GM08714 (cell line): ENCODE data around the gene PRKAR1B.

Source experiments
- H3K4me3 ChIP-seq: fragments of 200-500 bp; sonication (Bioruptor generic); 2 replicates; pipeline ENCODE4 v1.5.1; 2014; ENCODE audit warnings: mild to moderate bottlenecking, low read length, inconsistent platforms
- ZNF274 ChIP-seq: IDR thresholded peaks from 2 replicates; pipeline ENCODE4 v1.6.1; 2012; ENCODE audit warnings: mild to moderate bottlenecking, low read depth, low read length

PRKAR1B gene

DNA sequence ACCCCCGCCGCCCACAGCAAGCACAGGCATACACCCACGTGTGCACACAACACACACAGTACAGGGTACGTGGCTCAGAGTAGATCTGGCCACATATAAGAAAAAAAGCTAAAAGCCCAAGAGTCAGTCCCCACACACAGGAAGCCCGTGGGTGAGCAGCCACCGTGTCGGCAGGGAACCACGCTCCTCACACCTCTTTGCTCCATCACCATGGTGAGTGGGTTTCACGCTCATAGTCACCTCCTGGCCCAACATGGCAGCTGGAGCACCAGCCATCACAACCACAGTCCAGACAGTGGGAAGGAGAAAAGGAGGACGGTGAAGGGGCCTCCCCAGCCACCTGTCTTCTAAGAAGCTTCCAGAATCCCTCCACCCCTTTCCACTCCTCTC is 131.5 kb downstream of the PRKAR1B start:
- TF ChIP-seq ZNF274 = no peak
- no peak overlapping the region for H3K4me3 ChIP-seq

- no peak overlapping the region for H3K4me3 ChIP-seq
- TF ChIP-seq ZNF274 = no peak
Measured at GRCh38 chr7:594920-595620, 132.0 kb downstream of the PRKAR1B start.

DNA sequence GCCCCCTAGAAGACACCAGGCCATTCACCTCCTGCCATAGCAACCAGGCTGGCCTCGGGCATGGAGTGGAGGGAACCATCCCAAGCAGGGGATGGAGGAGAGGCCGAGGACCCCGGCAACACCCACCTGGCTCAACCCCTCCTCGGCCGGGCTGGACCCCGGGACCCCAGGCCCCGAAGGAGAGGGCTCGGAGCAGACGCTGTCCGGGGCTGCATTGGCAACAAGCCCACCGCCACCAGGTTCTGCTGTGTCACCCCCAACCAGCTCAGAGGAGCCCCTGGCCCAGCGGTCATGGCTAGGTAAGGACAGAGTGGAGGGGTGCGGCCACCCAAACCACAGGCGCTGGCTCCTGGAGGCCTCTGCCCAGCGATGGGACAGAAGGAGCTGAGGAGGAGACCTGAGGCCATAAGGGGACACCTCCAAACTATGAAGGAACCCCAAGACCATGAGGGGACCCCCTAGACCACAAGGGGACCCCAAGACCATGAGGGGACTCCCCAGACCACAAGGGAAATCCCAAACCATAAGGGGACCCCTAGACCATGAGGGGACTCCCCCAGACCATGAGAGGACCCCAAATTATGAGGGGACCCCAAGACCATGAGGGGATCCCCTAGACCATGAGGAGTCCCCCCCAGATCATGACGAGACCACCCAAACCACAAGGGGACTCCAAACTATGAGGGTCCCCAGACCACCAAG is 132.7 kb downstream of the PRKAR1B start:
- TF ChIP-seq ZNF274 = no peak
- no peak overlapping the region for H3K4me3 ChIP-seq

DNA sequence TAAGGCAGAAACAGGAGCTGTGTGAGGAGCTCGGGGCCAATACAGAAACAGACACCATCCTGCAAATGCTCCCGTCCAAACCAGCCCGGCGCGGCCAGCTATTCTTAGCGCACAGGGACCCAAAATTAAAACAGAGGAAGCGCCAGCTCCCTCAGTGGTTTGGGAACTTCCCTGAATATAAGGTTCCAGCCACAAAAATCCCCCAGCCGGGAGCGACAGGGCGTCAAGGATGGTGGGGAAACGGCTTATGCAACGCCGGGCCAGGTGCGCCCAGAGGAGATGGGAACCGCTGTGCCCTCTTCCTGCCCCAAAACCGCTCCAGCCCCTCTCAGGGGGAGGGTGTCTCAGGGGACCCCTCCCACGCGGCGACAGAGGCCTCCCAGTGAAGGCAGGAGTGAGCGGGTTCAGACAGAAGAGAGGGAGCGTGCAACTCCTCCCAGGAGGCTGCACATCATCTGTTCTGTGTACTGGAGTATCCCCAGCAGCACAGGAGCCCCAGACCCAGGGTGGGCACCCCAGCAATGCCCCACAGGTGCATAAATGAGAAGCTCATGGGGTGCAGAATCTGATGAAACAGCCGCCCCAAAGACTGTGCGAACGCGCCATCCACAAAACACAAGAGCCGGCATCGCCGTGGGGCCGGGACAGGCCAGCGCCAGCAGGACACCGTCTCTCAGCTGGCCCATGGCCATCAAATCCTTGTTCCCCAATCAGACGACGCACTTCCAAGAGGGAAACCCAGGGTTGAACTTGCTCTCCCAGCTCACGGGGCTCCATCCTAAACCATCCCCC is 133.6 kb downstream of the PRKAR1B start:
- H3K4me3 ChIP-seq = no peak overlapping the region
- TF ChIP-seq ZNF274 = no peak

- no peak for TF ChIP-seq ZNF274
- H3K4me3 ChIP-seq = no peak overlapping the region
Measured at GRCh38 chr7:591856-592628, 135.0 kb downstream of the PRKAR1B start.

DNA sequence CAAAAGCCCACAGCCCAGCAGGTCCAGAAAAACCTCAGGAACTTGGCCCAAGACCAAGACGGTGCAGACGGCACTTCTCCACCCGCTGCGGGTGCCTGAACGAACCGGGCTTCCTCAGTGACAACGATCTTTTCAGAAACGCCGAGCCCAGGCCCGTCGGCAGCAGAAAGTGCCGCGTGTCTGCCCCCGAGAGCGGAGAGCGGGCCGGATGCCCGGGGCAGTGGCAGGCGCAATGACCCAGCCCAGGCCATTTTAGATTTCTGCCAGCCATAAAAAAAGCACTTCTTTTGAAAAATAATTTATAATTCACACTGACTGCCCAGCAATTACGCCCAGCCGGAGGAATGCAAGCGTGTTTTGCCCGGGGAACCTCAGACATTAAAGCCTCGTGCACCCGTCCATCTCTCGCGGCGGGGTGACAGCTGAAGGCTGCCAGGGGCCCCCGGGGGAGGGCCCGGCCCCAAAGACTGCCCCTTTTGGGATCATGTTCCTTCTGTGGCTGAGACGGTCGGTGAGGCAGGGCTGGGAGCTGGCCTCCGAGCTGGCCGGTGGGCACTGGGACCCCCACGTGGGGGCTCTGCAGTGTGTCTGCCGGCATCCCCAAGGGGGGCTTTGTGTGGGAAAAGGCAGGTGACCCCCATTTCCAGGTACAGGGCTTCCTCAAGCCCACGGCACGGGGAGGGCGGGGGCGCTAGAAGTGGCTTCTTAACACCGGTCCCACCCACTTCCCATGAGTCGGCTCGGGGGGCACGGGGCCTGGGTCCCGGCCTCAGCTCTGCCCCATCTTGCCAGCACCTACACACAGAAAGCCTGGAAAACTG is 136.1 kb downstream of the PRKAR1B start:
- H3K4me3 ChIP-seq = no peak overlapping the region
- no peak for TF ChIP-seq ZNF274

- H3K4me3 ChIP-seq = no peak overlapping the region
- TF ChIP-seq ZNF274 = no peak
Measured at GRCh38 chr7:589781-590575, 137.1 kb downstream of the PRKAR1B start.

DNA sequence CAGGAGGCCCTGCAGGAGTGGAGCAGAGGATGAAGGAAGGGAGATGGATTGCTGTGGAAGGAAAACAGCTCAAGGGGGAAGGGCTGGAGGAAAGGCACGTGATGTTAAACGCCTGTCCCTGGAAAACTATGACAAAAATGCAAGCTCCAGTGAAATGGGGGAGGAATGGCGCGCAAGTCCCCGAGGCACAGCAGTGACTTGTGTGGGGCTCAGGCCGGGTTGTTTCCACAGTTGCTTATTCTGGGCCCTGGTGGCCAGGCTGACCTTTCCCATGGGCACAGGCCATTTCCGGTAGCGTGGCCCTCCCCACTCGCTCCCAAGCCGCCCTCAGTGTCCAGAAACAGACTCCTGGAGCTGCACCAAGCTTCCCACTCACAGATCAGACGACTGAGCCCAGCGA is 139.3 kb downstream of the PRKAR1B start:
- H3K4me3 ChIP-seq = no peak overlapping the region
- no peak for TF ChIP-seq ZNF274

DNA sequence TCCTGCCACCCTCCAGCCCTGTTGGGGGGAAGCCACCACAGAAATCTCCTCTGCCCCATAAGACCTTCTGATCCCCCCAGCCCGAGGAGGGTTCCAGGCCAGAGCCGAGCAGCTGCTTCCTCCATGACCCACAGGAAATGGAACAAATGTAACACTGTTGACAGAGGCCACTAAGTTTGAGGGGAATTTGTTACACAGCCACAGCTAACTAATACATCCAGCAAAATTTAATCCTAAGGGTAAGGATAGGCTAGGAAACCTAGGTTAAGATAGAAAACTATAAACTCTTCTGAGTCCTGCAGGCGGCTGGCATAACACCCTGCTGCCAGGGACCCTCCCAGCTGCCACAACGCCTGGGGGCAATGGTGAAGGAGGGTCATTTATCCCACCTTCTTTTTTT is 140.6 kb downstream of the PRKAR1B start:
- no peak for TF ChIP-seq ZNF274
- no peak overlapping the region for H3K4me3 ChIP-seq

DNA sequence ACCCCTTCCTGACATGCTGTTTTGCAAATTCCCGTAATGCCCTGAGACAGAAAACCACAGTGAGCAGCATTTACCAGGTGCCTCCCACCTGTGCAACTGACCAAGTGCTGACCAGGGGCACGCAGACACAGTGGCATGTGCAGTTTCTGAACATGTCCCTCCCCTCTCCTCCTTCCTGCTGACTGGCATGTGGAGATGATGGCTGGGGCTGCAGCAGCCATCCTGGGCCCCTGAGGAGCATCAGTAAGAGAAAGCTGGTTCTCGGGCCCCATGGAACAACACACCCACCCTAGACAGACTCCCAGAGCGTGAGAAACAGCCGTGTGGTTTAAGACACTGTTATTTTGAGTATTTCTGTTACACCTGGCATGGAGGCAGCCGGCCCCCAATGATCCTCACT is 141.2 kb downstream of the PRKAR1B start:
- H3K4me3 ChIP-seq = no peak overlapping the region
- TF ChIP-seq ZNF274 = no peak

DNA sequence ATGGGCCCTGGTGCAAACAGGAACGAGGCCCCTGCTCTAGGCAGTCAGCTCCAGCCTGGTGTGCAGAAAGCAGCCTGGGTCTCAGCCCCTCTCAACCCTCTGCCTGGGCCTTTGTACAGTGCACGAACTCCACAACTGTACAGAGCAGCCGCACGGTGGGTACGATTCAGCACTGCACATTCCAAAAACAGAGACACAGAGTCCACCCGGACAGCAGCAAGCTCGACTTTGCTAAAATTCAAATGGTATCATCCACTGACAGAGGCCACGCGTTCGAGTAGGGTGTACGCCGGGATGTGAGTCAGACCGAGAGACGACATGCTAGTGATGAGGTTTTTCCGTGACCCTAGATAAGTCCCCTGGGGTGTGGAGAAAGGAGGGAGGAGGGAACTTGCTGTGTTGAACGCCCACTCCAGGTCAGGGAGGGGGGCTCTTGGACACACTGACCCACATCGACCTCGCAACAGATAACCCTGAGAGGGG is 141.8 kb downstream of the PRKAR1B start:
- no peak for TF ChIP-seq ZNF274

GRCh38 chr7:584820-585219 is 142.3 kb downstream of the PRKAR1B start:
- TF ChIP-seq ZNF274 = no peak
- no peak overlapping the region for H3K4me3 ChIP-seq

More for the DNA sequence above, 141.8 kb downstream of the PRKAR1B start:
- H3K4me3 ChIP-seq = no peak overlapping the region

- no peak for TF ChIP-seq ZNF274
- H3K4me3 ChIP-seq = no peak overlapping the region
Measured at GRCh38 chr7:584122-584465, 143.0 kb downstream of the PRKAR1B start.
